GM19452 (cell line): Measurements from ENCODE around the gene COL2A1.

ENCODE experiments used
- ATAC-seq: cut with Tn5 transposase; IDR thresholded peaks from one replicate; pipeline ENCODE4 v1.9.1; 2021; ENCODE audit not compliant: unreplicated experiment

Gene COL2A1

DNA sequence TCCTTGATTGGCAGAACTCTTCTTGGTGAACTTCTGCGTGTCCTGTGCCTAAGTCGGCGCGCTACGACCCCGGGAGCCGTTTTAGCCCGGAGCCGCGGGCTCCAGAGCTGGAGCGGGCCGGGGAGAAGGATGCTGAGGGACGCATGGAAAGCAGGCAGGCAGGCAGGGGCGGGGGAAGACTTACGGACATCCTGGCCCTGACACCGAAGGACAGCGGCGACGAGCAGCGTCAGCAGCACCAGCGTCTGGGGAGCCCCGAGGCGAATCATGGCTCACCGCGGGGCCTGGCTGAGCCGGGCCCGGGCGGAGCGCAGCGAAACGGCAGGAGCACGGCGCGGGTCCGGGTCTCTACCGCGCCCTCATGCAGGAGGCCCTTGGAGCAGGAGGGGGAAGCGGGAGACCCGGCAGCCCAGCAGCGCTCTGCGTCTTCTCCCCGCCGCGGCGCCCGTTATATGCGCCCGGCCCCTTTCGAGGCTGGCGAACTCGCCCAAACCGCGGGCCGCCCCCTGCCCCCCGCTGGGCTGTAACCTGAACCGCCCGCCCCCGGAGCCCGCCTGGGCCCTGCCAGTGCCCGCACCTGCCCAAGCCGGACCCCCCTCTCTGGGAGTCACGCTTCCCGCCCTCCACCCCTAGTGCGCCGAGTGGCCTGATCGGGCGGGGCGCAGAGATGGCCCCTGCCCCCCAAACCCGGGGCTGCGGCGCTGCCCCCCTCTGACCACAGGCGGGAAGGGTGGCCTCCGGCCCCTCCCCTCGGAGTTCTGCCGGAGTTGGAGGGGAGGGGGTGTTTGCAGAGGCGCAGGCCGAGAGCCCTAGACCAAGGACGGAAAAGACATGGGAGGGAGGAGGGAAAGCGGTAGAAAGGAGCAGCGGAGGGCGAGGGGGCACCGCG, at the start of gene COL2A1:
COL2A1 (minus strand) TSS at position 424 of the 889 bp plus-strand sequence; CDS start at position 269, 155 bp downstream.
- ATAC-seq: no peak

DNA sequence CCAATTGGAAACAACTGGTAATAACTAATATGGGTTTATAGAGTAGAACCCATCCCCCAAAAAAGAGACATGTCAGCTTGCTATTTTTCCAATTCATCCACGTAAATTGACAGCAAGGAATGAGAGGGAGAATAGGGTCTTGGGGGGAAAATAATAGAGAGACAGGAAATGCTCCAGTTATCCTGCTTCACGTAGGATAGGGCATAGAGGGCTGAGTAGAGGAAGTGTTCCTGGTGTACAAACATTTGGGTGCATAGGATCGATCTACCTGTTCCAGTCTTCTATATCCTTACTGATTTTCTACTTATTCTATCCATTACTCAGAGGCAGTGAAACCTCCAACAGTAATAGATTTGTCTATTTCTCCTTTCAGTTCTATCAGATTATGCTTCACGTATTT, 49.6 kb upstream of the COL2A1 start:
- no peak for ATAC-seq

DNA sequence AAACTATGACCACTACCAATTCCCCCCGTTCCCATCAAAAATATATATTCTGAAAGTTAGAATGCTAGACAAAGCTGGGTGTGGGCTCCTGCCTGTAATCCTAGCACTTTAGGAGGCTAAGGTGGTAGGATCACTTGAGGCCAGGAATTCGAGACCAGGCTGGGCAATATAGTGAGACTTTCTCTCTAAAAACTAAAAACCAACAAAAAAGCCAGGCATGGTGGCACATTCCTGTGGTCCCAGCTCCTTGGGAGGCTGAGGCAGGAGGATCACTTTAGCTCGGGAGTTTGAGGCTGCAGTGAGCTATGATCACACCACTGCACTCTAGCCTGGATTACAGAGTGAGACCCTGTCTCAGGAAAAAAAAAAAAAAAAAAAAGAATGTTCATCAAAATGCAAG, 48.8 kb upstream of the COL2A1 start:
- ATAC-seq: no peak

GRCh38 chr12:48051681-48052080, 47.4 kb upstream of the COL2A1 start:
- ATAC-seq: no peak

- ATAC-seq: no peak
Observed at GRCh38 chr12:48050174-48050573, 45.9 kb upstream of the COL2A1 start.

GRCh38 chr12:48045965-48046518, 41.8 kb upstream of the COL2A1 start:
- ATAC-seq: no peak

- ATAC-seq: no peak
Observed at GRCh38 chr12:48045061-48045846, 41.0 kb upstream of the COL2A1 start.

GRCh38 chr12:48044396-48044795, 40.1 kb upstream of the COL2A1 start:
- no peak for ATAC-seq

GRCh38 chr12:48043771-48044170, 39.5 kb upstream of the COL2A1 start:
- no peak for ATAC-seq

DNA sequence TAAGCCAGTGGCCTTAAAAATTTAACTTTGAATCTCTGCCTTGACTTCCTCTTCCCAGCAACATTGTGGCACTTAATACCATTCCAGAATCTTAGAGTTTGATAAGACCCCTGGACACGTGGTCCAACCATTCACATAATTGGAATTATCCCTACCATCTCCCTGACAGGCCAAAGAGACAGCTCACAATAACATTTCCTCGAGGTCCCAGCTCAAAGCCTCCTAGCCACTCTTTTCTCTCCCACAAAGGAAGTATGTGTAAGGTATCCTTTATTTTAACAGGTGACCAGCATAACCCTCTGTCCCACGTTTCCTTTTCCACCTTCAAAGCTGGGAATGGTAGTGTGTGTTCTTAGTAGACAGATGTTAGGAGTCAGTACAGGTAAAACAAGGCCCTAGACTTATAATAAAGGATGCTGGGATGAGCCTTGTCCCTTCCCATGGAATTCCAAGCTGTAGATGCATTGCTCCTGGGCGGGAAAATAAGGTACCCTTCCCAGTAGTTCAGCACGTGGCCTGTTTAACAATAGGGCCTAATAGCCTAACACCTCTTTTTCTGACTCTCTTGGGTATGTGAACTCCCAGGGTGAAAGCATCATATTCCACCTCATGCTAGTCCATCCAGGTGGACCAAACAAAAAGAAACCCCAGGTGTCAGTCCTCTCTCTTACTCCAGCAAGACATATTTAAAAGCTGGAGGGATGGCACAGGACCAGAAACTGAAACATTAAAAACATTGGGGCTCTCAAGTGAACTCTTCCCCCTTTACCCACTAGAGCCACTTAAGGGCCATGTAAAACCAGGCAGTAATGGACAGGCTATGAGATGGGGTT, 37.5 kb upstream of the COL2A1 start:
- no peak for ATAC-seq

GRCh38 chr12:48040354-48040753, 36.1 kb upstream of the COL2A1 start:
- ATAC-seq: no peak

GRCh38 chr12:48039151-48039550, 34.9 kb upstream of the COL2A1 start:
- ATAC-seq: no peak

GRCh38 chr12:48038085-48038484, 33.8 kb upstream of the COL2A1 start:
- no peak for ATAC-seq

- no peak for ATAC-seq
Observed at GRCh38 chr12:48037267-48037915, 33.1 kb upstream of the COL2A1 start.

DNA sequence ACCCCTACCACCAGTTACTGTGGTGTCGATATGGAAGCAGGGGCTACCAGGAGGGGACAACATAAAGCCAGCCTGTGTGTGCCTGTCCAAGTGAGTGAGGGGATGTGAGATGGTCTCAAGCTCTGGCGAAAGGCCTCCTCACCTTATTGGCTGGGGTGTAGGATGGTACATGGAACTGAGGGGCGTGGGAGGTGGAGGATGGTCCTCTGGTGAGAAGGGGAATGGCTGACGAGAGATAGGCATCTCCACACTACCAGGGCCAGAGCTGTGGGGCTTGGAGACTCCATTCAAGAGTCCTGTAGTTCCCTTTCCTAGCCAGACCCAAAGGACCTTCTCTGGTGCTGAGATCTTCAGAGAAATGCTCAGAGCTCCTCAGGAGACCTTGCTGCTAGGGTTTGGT, 32.5 kb upstream of the COL2A1 start:
- ATAC-seq: no peak

GRCh38 chr12:48034835-48035805, 30.8 kb upstream of the COL2A1 start:
- ATAC-seq: no peak

DNA sequence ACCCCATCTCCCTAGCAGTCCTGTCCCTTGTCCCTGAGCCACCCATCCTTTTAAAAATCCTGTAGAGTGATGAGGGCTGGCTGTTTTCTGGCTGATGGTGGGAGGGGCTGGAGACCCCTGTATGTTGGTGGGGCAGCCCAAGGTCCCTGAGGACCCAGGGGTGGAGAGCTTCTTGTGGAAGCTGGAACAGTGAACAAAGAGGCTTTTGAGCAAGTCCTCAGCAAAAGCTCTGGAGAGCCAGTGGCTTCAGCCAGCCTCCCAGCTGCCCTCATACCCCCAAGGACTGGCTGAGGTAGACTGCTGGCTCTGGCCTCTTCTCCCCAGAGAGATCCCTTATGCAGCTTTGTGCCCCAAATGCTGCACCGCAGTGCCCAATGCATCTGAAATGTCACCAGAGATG, 29.2 kb upstream of the COL2A1 start:
- no peak for ATAC-seq

DNA sequence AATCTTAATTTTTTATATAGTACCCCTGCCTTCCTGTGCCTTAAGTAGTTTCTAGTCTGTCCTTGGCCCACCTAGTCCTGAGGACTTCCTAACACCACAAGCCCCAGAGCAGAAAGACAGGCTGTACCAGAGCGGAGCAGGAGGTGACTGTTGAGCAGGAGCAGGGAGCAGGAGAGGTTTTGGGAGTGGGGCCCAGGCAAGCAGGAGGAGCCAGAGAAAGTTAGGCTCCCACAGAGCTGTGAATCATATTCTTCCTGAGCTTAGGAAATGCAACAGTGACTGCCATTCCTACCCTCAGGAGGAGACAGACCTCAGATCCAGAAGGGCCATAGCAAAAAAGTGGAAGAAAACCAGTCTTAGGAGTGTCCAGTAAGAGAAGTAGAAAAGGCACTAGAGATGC, 28.3 kb upstream of the COL2A1 start:
- no peak for ATAC-seq
